HCT116 (cell line): ENCODE data around the gene SERPINE3. TPM values are rescaled to one million over a fixed set of nuclear protein-coding genes. Genes with fewer than 3 reads are reported as not detected.

ENCODE experiments used
- ATAC-seq: fragments of 200-7000 bp; cut with Tn5 transposase; 2 replicates; pipeline ENCODE4 v1.9.1; 2020; ENCODE audit warnings: mild to moderate bottlenecking, moderate library complexity
- BruUV-seq: library from RNA; stranded (reverse); fragments of 400-500 nt; replicated peaks from 2 replicates; lab custom pipeline; 2021; lab: Mats Ljungman, UMichigan
- CTCF ChIA-PET: fragments of 300-600 bp; sonication (Branson Sonifier 250); formaldehyde crosslinking; loops from one replicate; lab custom pipeline; 2021; ENCODE audit warnings: antibody characterized with exemption; lab: Charles Lee
- POLR2A ChIA-PET: fragments of 300-600, 350-600 bp; sonication (Branson Sonifier 250); formaldehyde crosslinking; loops from one replicate; lab custom pipeline; 2021; ENCODE audit warnings: antibody characterized with exemption; lab: Charles Lee
- RAD21 ChIA-PET, 2 experiments: fragments of 300-600 bp; sonication (Branson Sonifier 250); formaldehyde crosslinking; loops; one replicate each; lab custom pipeline; 2023; ENCODE audit warnings: low total read pairs in 2 of 2; ENCODE audit not compliant: uncharacterized antibody in 2 of 2, unreplicated experiment in 2 of 2, low non-redundant PET in 1 of 2; lab: Charles Lee
- DNase-seq: peaks from one replicate; pipeline ENCODE4 v3.0.0-alpha.2; 2010; ENCODE audit warnings: low read depth, low spot score
- H2AFZ ChIP-seq: fragments of 200-600 bp; shearing (Covaris generic), sonication (generic); 2 replicates; pipeline ENCODE4 v1.6.1; 2017; ENCODE audit warnings: low read depth, mixed run types, mixed read lengths, antibody characterized with exemption, low read length; ENCODE audit not compliant: poor library complexity, severe bottlenecking
- H3K27ac ChIP-seq: 2 replicates; pipeline ENCODE4 v1.5.1; 2012; ENCODE audit warnings: low read depth, low read length
- H3K27me3 ChIP-seq: fragments of 200-600 bp; sonication (generic); 2 replicates; pipeline ENCODE4 v1.6.1; 2016; ENCODE audit warnings: mixed run types, low read length, mixed read lengths; ENCODE audit not compliant: insufficient read depth
- H3K36me3 ChIP-seq, 2 experiments: fragments of 200-500 bp in 1 of 2; fragments of 200-600 bp in 1 of 2; sonication (Bioruptor generic) in 1 of 2; sonication (generic) in 1 of 2; 2 replicates each; pipeline versions ENCODE4 v1.5.1 to v1.6.1; 2014 to 2016; ENCODE audit warnings: low read length in 2 of 2, inconsistent platforms in 1 of 2, mixed read lengths in 1 of 2, mixed run types in 1 of 2; ENCODE audit not compliant: insufficient read depth in 2 of 2, control insufficient read depth in 1 of 2
- H3K4me1 ChIP-seq, 2 experiments: fragments of 200-600 bp in 1 of 2; sonication (generic) in 1 of 2; 2 replicates each; pipeline versions ENCODE4 v1.5.1 to v1.6.1; 2012 to 2017; ENCODE audit warnings: low read length in 2 of 2, inconsistent platforms in 1 of 2, mild to moderate bottlenecking in 1 of 2, mixed read lengths in 1 of 2, mixed run types in 1 of 2, moderate library complexity in 1 of 2; ENCODE audit not compliant: insufficient read depth in 2 of 2, control insufficient read depth in 1 of 2
- H3K4me2 ChIP-seq: fragments of 200-600 bp; sonication (generic); 2 replicates; pipeline ENCODE4 v1.6.1; 2017; ENCODE audit warnings: mixed run types, low read length, mixed read lengths
- H3K4me3 ChIP-seq, 2 experiments: fragments of 200-600 bp in 1 of 2; sonication (generic) in 1 of 2; replicated peaks in 1 of 2; 2 replicates each; pipeline ENCODE4 v1.5.1; 2011 to 2016; ENCODE audit warnings: low read length in 2 of 2, control low read depth in 1 of 2, low read depth in 1 of 2, mild to moderate bottlenecking in 1 of 2, mixed read lengths in 1 of 2, mixed run types in 1 of 2
- H3K79me2 ChIP-seq: fragments of 200-600 bp; sonication (generic); 2 replicates; pipeline ENCODE4 v1.6.1; 2017; ENCODE audit warnings: mild to moderate bottlenecking, mixed run types, low read length, moderate library complexity, mixed read lengths; ENCODE audit not compliant: insufficient read depth
- H3K9ac ChIP-seq: fragments of 200-600 bp; sonication (generic); 2 replicates; pipeline ENCODE4 v1.6.1; 2016; ENCODE audit warnings: low read length, mixed read lengths
- H3K9me2 ChIP-seq: fragments of 200-600 bp; sonication (generic), shearing (Covaris generic); 2 replicates; pipeline ENCODE4 v1.6.1; 2017; ENCODE audit warnings: mixed run types, mild to moderate bottlenecking, moderate library complexity; ENCODE audit not compliant: insufficient read depth
- H3K9me3 ChIP-seq, 2 experiments: fragments of 200-500 bp in 1 of 2; fragments of 200-600 bp in 1 of 2; sonication (Bioruptor generic) in 1 of 2; sonication (generic) in 1 of 2; 2 replicates each; pipeline ENCODE4 v1.6.1; 2014 to 2017; ENCODE audit warnings: low read length in 2 of 2, mixed read lengths in 2 of 2, inconsistent platforms in 1 of 2, low read depth in 1 of 2, mild to moderate bottlenecking in 1 of 2, mixed run types in 1 of 2, moderate library complexity in 1 of 2; ENCODE audit not compliant: control insufficient read depth in 1 of 2, insufficient read depth in 1 of 2
- H4K20me1 ChIP-seq: fragments of 200-600 bp; sonication (generic), shearing (Covaris generic); 2 replicates; pipeline ENCODE4 v1.6.1; 2017; ENCODE audit warnings: mixed run types, mild to moderate bottlenecking, moderate library complexity; ENCODE audit not compliant: insufficient read depth
- CEBPB ChIP-seq: IDR thresholded peaks from 2 replicates; pipeline ENCODE4 v1.6.1; 2012; ENCODE audit warnings: low read depth
- EGR1 ChIP-seq: IDR thresholded peaks from 2 replicates; pipeline ENCODE4 v1.6.1; 2012; ENCODE audit warnings: low read depth
- ELF1 ChIP-seq: IDR thresholded peaks from 2 replicates; pipeline ENCODE4 v1.6.1; 2012; ENCODE audit warnings: low read depth, borderline replicate concordance
- EZH2 ChIP-seq: fragments of 200-600 bp; sonication (generic); IDR thresholded peaks from 2 replicates; pipeline ENCODE4 v1.6.1; 2017; ENCODE audit warnings: antibody characterized with exemption, mixed run types
- FOSL1 ChIP-seq: IDR thresholded peaks from 2 replicates; pipeline ENCODE4 v1.6.1; 2012; ENCODE audit warnings: low read depth
- SRF ChIP-seq: IDR thresholded peaks from 2 replicates; pipeline ENCODE4 v1.6.1; 2012; ENCODE audit warnings: low read depth
- YY1 ChIP-seq: IDR thresholded peaks from 2 replicates; pipeline ENCODE4 v1.6.1; 2011; ENCODE audit warnings: low read length, low read depth, moderate library complexity, mild to moderate bottlenecking; ENCODE audit not compliant: insufficient replicate concordance; ENCODE audit errors: extremely low read depth
- intact Hi-C: fragments of 100-400 bp; cut with micrococcal nuclease; formaldehyde crosslinking; loops from 2 replicates; pipeline ENCODE4 v1.10.0; 2022
- total RNA-seq: library from RNA; stranded (reverse); gene quantifications from one replicate; pipeline ENCODE4 v1.2.1, GENCODE V29; 2021; ENCODE audit not compliant: unreplicated experiment
- TF ChIP-seq, protein P1 (sequence below): IDR thresholded peaks from 2 replicates; pipeline ENCODE4 v1.6.1; 2012; ENCODE audit warnings: low read depth

The SERPINE3 gene
- total RNA-seq, 1 experiment from 2014 or later: not detected

DNA sequence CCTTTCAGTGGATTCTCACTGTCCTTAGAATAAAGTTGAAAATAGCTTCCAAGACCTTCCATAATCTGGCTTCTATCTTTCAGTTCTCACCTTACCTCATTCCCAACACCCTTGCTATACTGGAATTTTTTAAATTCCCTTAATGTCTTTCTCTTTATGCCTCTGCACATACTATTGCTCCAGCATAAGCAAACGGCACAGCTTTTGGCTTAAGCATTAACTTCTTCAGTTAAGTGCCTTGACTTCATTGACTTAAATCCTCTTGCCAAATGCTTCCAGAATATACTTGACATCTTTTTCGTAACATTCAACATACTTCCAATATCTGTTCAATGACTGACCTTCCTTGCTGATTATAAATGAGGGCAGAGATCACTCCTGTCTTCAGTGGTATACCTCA is 34.0 kb downstream of the SERPINE3 start (continued):
- TF ChIP-seq, protein P1, sequence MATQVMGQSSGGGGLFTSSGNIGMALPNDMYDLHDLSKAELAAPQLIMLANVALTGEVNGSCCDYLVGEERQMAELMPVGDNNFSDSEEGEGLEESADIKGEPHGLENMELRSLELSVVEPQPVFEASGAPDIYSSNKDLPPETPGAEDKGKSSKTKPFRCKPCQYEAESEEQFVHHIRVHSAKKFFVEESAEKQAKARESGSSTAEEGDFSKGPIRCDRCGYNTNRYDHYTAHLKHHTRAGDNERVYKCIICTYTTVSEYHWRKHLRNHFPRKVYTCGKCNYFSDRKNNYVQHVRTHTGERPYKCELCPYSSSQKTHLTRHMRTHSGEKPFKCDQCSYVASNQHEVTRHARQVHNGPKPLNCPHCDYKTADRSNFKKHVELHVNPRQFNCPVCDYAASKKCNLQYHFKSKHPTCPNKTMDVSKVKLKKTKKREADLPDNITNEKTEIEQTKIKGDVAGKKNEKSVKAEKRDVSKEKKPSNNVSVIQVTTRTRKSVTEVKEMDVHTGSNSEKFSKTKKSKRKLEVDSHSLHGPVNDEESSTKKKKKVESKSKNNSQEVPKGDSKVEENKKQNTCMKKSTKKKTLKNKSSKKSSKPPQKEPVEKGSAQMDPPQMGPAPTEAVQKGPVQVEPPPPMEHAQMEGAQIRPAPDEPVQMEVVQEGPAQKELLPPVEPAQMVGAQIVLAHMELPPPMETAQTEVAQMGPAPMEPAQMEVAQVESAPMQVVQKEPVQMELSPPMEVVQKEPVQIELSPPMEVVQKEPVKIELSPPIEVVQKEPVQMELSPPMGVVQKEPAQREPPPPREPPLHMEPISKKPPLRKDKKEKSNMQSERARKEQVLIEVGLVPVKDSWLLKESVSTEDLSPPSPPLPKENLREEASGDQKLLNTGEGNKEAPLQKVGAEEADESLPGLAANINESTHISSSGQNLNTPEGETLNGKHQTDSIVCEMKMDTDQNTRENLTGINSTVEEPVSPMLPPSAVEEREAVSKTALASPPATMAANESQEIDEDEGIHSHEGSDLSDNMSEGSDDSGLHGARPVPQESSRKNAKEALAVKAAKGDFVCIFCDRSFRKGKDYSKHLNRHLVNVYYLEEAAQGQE: no peak
- TF ChIP-seq ELF1 (no peak), SRF (no peak), YY1 (no peak), EZH2 (no peak)

DNA sequence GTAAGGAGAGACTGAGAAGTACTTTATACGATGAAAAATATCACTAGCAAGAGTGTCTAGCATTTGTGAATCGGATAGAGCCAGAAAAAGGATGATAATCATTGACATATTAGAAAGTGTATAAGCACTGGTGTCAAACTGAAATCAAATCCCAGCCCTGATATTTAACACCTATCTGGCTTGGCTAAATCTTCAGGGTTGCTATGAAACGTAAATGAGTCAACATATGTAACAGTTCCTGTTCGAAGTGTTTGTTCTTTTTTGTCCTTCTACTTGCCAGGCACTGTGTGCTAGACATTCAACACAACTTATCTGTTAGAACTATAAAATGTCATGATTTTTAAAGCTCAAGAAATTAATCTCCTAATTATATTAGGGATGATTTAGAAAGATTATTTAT is 40.8 kb downstream of the SERPINE3 start:
- Histone ChIP-seq H3K79me2 (peaks cover 4% of the 10 kb centered on the region; the same call in 1 of the 2 replicates), H4K20me1 (no peaks in the 10 kb centered on the region), H3K27ac (no peak overlapping the region), H3K9me2 (no peaks in the 10 kb centered on the region), H3K9ac (no peak overlapping the region), H3K4me3 (no peak overlapping the region), H3K4me1 (no peaks in the 10 kb centered on the region), H3K36me3 (peaks cover 7 to 18% of the 10 kb centered on the region in 2 experiments), H2AFZ (no peak overlapping the region), H3K4me2 (no peak overlapping the region), H3K27me3 (no peaks in the 10 kb centered on the region), H3K9me3 (no peaks in the 10 kb centered on the region)
- intact Hi-C loops: no loop called here
- no TSS peak for BruUV-seq
- POLR2A ChIA-PET: interaction anchor here (1.2 kb wide), 1 partner anchor 73 kb away, joined by 3 read pairs; no protein-coding TSS in a partner anchor
- RAD21 ChIA-PET: no interaction called here
- CTCF ChIA-PET: no interaction called here
- ATAC-seq (no peak), DNase-seq (no peak)
- TF ChIP-seq, protein P1: no peak
- TF ChIP-seq EGR1 (no peak), ELF1 (no peak), CEBPB (no peak), FOSL1 (no peak), YY1 (no peak), SRF (no peak)
